Astrocyte of the spinal cord (primary cell): ENCODE data around the gene ATP8B3.
A peak's percentile ranks its signal among the peaks of the same experiment; 100 is the strongest.

Experiments
- DNase-seq: peaks from one replicate; pipeline ENCODE4 v3.0.0; 2011; ENCODE audit warnings: low read depth, low spot score
- H3K4me3 ChIP-seq: 2 replicates; pipeline ENCODE4 v1.5.1; 2011; ENCODE audit warnings: low read depth, mild to moderate bottlenecking, low read length, moderate library complexity
- in situ Hi-C: cut with HindIII; loops from 2 replicates; pipeline ENCODE4 v1.10.0; 2017; ENCODE audit warnings: low sequenced_read_pairs
- TF ChIP-seq, protein P1 (sequence below): IDR thresholded peaks from 2 replicates; pipeline ENCODE4 v1.5.1; 2012; ENCODE audit warnings: low read depth, mild to moderate bottlenecking, low read length, inconsistent platforms

Gene ATP8B3

DNA sequence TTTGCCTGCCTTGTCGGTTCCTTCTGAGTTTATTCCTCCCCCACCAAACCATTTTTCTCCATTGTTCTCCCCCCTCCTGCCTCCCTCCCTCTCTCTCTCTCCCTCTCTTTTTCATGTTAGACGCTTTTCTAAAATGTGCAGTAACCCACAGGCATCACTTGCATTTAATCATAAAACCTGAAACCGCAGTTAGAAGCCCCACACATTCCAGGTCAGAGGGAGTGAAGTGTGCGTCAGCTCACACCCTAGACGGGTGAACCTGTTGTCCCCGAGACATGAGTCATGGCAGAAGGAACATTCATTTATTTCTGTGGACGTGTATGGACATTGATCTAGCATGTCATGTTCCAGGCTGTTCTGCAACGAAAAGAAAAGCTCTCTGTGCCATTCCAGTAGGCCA lies 38.9 kb downstream of the ATP8B3 start:
- in situ Hi-C loops = no loop called here
- no peak overlapping the region for H3K4me3 ChIP-seq
- DNase-seq = no peak
- TF ChIP-seq, protein P1, sequence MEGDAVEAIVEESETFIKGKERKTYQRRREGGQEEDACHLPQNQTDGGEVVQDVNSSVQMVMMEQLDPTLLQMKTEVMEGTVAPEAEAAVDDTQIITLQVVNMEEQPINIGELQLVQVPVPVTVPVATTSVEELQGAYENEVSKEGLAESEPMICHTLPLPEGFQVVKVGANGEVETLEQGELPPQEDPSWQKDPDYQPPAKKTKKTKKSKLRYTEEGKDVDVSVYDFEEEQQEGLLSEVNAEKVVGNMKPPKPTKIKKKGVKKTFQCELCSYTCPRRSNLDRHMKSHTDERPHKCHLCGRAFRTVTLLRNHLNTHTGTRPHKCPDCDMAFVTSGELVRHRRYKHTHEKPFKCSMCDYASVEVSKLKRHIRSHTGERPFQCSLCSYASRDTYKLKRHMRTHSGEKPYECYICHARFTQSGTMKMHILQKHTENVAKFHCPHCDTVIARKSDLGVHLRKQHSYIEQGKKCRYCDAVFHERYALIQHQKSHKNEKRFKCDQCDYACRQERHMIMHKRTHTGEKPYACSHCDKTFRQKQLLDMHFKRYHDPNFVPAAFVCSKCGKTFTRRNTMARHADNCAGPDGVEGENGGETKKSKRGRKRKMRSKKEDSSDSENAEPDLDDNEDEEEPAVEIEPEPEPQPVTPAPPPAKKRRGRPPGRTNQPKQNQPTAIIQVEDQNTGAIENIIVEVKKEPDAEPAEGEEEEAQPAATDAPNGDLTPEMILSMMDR = no peak

DNA sequence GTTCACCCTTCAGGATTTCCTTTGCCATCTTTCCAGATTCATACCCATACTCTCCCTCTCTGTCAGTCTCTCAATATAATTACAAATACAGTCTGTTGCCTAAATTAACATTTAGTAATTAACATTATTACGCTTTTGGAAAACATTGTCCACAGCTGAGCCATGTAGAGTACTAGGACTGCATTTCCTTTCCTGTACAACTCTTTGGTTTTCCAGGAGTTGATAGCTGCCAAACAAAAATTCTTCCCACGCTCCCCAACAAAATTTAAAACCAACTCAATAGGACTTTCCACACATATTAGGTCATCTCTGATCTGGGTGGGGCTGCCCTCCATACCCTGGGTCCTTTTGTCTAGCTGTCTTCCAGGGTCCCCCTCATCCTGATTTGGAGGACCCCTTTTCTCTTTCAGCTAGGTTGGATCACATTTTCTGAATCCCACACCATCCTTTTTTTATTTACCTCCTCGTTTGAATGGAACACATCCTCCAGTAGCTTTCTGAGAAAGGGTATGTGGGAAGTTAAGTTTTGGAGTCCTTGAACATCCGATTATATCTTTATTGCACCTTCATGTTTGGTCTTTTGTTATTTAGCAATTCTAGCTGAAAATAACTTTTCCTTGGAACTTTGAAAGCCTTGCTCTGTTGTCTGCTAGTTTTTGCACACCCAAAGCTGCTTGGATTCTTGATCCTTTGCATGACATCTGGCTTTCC lies 41.1 kb downstream of the ATP8B3 start:
- TF ChIP-seq, protein P1 = no peak
- in situ Hi-C loops = no loop called here
- no peak overlapping the region for H3K4me3 ChIP-seq
- DNase-seq = no peak

DNA sequence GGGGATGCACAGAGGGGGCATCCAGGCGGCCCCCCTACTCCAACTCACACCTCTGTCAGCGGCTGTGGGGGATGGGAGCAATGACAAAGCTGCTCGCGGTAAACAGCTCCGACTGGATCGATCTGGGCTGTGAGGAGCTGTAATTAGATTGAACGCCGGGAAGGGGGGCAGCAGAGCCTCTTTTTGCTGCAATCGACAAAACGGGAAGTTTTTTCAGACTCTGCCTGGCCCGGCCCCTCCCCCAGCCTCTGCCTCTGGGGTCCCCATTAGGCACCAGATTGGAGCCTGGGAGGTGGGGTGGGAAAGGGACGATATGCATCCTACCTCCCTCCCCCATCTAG lies 42.5 kb downstream of the ATP8B3 start:
- TF ChIP-seq, protein P1 = no peak
- no peak overlapping the region for H3K4me3 ChIP-seq
- in situ Hi-C loops = no loop called here

DNA sequence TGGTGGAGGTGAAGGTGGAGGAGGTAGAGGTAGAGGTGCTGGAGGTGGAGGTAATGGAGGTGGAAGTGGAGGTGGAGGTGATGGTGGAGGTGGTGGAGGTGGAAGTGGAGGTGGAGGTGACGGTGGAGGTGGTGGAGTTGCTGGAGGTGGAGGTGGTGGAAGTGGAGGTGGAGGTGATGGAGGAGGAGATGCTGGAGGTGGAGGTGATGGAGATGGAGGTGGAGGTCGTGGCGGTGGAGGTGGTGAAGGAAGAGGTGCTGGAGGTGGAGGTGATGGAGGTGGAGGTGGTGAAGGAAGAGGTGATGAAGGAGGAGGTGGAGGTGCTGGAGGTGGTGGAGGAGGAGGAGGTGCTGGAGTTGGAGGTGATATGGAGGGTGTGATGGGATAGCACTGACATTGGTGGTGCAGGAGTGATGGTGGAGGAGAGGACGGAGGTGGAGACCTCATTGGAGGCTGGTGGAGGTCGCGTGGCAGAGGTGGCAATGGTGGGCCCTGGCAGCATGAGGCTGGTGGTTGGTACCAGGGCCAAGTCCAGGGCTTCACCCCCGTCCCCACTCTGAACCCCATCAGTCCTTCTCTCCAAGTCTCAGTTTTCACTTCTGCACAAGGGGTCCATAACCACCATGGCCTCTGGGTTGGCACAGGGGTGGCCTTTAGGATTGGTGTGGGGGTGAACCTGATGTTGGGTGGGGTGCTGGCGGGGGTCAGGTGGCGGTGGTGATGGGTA lies 43.0 kb downstream of the ATP8B3 start:
- in situ Hi-C loops = no loop called here
- no peak overlapping the region for H3K4me3 ChIP-seq
- TF ChIP-seq, protein P1 = no peak
- DNase-seq = no peak

More for the DNA sequence above, 42.5 kb downstream of the ATP8B3 start:
- no peak for DNase-seq

DNA sequence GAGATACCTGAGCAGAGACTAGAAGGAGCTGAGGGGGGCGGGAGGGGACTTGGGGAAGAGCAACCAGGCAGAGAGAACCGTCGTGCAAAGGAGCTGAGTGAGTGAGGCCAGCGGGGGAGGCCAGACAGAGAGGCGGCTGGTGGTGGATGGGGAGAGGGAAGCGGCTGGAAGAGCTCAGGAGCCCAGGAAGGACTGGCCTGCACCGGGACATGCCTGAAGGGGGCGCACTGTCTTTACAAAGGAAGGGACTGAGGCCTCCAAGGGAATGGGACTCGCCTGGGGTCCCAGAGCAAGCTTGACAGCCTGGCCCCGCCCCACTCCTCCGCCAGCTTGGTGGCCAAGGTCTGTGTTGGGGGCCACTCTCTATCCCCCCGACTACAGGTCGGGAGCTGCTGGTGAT lies 43.8 kb downstream of the ATP8B3 start:
- no peak overlapping the region for H3K4me3 ChIP-seq
- in situ Hi-C loops = no loop called here
- DNase-seq = no peak
- TF ChIP-seq, protein P1 = peak; percentile 47

DNA sequence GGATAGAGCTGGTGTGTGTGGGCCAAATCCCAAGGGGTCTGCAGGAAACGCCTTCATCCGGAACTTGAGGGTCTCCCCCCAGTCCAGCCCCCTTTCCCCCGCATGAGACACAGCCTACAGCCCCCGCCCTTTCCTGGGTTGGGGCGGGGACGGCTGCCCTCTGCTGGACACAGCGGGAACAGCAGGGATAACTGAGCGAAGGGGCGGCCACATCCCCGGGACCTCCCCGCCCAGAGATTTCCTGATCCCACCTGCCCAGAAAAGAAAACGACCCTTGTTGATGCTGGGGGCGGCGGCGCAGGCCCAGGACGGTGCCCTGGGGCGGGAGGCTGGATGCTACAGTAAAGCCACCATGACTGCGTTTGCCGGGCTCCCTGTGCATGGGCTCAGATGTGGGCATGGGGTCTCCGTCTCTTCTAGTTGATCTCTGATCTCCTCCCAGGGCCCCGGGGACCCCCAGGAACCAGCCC lies 44.6 kb downstream of the ATP8B3 start:
- no peak for DNase-seq
- H3K4me3 ChIP-seq = no peak overlapping the region
- TF ChIP-seq, protein P1 = peak; percentile 95
- in situ Hi-C loops = no loop called here
